NCI-H2081 (cell line): Measurements from ENCODE around the gene CCDC87.
"Not testable (repeated sequence)": the region's sequence is repeated elsewhere in the genome, so short reads cannot be mapped to it uniquely, and the experiment has no call there.

ENCODE experiments used
- DNase-seq, 2 experiments: peaks; one replicate each; lab custom pipeline; 2025; lab: John Stamatoyannopoulos, UW

CCDC87 gene

GRCh38 chr11:66592457-66593302 is at the start of gene CCDC87, which contains the start of gene CCS:
Gene CCDC87 (minus strand): TSS chr11:66593063. CDS start chr11:66593015, 48 bp downstream.
Gene CCS (plus strand): TSS chr11:66593185. CDS start chr11:66593262, 77 bp downstream.
- peak; percentile 95 for DNase-seq

GRCh38 chr11:66641834-66642233 is 49.0 kb upstream of the CCDC87 start:
- no peak for DNase-seq

GRCh38 chr11:66639814-66640340 is 47.0 kb upstream of the CCDC87 start:
- not testable (repeated sequence) for DNase-seq

- DNase-seq, result no peak
Measured at GRCh38 chr11:66639066-66639813, 46.4 kb upstream of the CCDC87 start.

- peak; percentile 99 to 100 for DNase-seq
Measured at GRCh38 chr11:66638177-66639065, 45.6 kb upstream of the CCDC87 start, which contains the start of gene RBM4. Gene RBM4 (plus strand): TSS chr11:66638703. CDS start chr11:66639712, 1,009 bp downstream.

GRCh38 chr11:66637557-66638176 is 44.8 kb upstream of the CCDC87 start:
- no peak for DNase-seq

GRCh38 chr11:66636411-66636810 is 43.5 kb upstream of the CCDC87 start:
- no peak for DNase-seq

- DNase-seq, result no peak
Measured at GRCh38 chr11:66632952-66633351, 40.1 kb upstream of the CCDC87 start.

GRCh38 chr11:66631883-66632282 is 39.0 kb upstream of the CCDC87 start:
- DNase-seq, result no peak

- DNase-seq, result no peak
Measured at GRCh38 chr11:66629356-66629755, 36.5 kb upstream of the CCDC87 start.

GRCh38 chr11:66628061-66628603 is 35.3 kb upstream of the CCDC87 start:
- no peak for DNase-seq

- DNase-seq, result no peak
Measured at GRCh38 chr11:66626926-66627325, 34.1 kb upstream of the CCDC87 start.

GRCh38 chr11:66626382-66626781 is 33.5 kb upstream of the CCDC87 start:
- DNase-seq, result no peak

GRCh38 chr11:66625752-66626149 is 32.9 kb upstream of the CCDC87 start:
- DNase-seq, result no peak

GRCh38 chr11:66625041-66625751 is 32.3 kb upstream of the CCDC87 start:
- DNase-seq, result no peak

GRCh38 chr11:66624450-66624849 is 31.6 kb upstream of the CCDC87 start:
- DNase-seq, result no peak

- no peak for DNase-seq
Measured at GRCh38 chr11:66619080-66619554, 26.3 kb upstream of the CCDC87 start.

- peak; percentile 43 to 67 for DNase-seq
Measured at GRCh38 chr11:66617155-66617834, 24.4 kb upstream of the CCDC87 start.

GRCh38 chr11:66616379-66617154 is 23.7 kb upstream of the CCDC87 start, which contains the start of gene RBM14:
Gene RBM14 (plus strand): TSS chr11:66616630. CDS start chr11:66616721, 91 bp downstream.
- DNase-seq, result peak; percentile 98 to 99
